ENCODE data around the gene MPV17L2.

GRCh38 chr19:18239303-18239702, 46.3 kb downstream of the MPV17L2 start:
- TF ChIP-seq POLR2A (IDR thresholded peaks at IDR 0.05), result no peak
- no peak for TF ChIP-seq CTCF (IDR thresholded peaks at IDR 0.05)
